HG03521 (cell line): ENCODE data around the gene NAV2.

Experiments
- ATAC-seq: cut with Tn5 transposase; IDR thresholded peaks from one replicate; pipeline ENCODE4 v1.9.1; 2021; ENCODE audit warnings: mild to moderate bottlenecking, moderate library complexity; ENCODE audit not compliant: unreplicated experiment

NAV2 gene

GRCh38 chr11:19715373-19715772 is 2.7 kb downstream of the NAV2 start:
- no peak for ATAC-seq

GRCh38 chr11:19718051-19718450 is 5.4 kb downstream of the NAV2 start:
- no peak for ATAC-seq

- no peak for ATAC-seq
Measured at GRCh38 chr11:19718951-19719350, 6.3 kb downstream of the NAV2 start.

- no peak for ATAC-seq
Measured at GRCh38 chr11:19719960-19720359, 7.3 kb downstream of the NAV2 start.

GRCh38 chr11:19721176-19721575 is 8.5 kb downstream of the NAV2 start:
- no peak for ATAC-seq

- no peak for ATAC-seq
Measured at GRCh38 chr11:19722702-19723101, 10.1 kb downstream of the NAV2 start.

GRCh38 chr11:19723572-19724342 is 11.1 kb downstream of the NAV2 start:
- ATAC-seq, result no peak

GRCh38 chr11:19724765-19725164 is 12.1 kb downstream of the NAV2 start:
- ATAC-seq, result no peak

- no peak for ATAC-seq
Measured at GRCh38 chr11:19725379-19726079, 12.9 kb downstream of the NAV2 start.

- ATAC-seq, result no peak
Measured at GRCh38 chr11:19727246-19727645, 14.6 kb downstream of the NAV2 start.

GRCh38 chr11:19728436-19728835 is 15.8 kb downstream of the NAV2 start:
- no peak for ATAC-seq

GRCh38 chr11:19729141-19729540 is 16.5 kb downstream of the NAV2 start:
- ATAC-seq, result no peak

- ATAC-seq, result no peak
Measured at GRCh38 chr11:19730373-19730772, 17.7 kb downstream of the NAV2 start.

- ATAC-seq, result no peak
Measured at GRCh38 chr11:19734171-19734570, 21.5 kb downstream of the NAV2 start.

- no peak for ATAC-seq
Measured at GRCh38 chr11:19735157-19735908, 22.7 kb downstream of the NAV2 start.

- no peak for ATAC-seq
Measured at GRCh38 chr11:19735909-19736498, 23.4 kb downstream of the NAV2 start.

- ATAC-seq, result no peak
Measured at GRCh38 chr11:19736831-19737230, 24.2 kb downstream of the NAV2 start.

- no peak for ATAC-seq
Measured at GRCh38 chr11:19737575-19737974, 24.9 kb downstream of the NAV2 start.

GRCh38 chr11:19738124-19738523 is 25.5 kb downstream of the NAV2 start:
- ATAC-seq, result no peak

- no peak for ATAC-seq
Measured at GRCh38 chr11:19739872-19740271, 27.2 kb downstream of the NAV2 start.

- ATAC-seq, result no peak
Measured at GRCh38 chr11:19740586-19740985, 27.9 kb downstream of the NAV2 start.
